Islet precursor cell (in vitro differentiated cells): Measurements from ENCODE around the gene CUL4A.
"Not testable (repeated sequence)": the region's sequence is repeated elsewhere in the genome, so short reads cannot be mapped to it uniquely, and the experiment has no call there.

ENCODE experiments used
- DNase-seq: peaks from one replicate; pipeline ENCODE4 v3.0.0-alpha.2; 2018

The CUL4A gene

DNA sequence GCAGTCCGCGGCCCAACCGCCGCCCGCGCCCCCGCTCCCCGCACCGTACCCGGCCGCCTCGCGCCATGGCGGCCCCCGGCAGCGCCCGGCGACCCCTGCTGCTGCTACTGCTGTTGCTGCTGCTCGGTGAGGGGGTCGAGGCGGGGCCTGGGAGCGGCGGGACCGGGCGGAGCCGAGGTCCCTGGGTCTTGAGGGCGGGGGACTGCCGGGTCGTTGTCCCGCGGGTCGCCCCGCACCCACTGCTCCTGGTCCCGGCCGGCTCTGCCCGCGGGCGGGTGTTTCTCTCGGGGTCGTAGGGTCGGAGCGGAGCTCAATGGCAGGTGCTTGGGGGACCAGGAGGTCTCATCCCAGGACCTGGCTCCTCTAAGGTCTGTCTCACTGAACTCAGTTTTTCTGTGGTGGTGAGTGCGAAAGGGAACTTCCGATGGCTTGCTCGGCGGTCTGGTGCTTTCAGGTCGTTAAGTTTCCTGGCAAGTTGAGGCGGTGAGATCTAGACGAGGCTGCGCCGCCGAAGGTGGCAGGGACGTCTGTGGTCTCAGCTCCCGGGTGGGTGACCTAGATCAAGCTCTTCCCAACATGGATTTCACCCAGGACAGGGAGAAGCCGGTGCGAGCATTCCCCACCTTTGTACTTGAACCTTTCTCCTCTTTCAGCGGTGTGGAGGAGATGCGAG, 88.1 kb downstream of the CUL4A start:
- no peak for DNase-seq

DNA sequence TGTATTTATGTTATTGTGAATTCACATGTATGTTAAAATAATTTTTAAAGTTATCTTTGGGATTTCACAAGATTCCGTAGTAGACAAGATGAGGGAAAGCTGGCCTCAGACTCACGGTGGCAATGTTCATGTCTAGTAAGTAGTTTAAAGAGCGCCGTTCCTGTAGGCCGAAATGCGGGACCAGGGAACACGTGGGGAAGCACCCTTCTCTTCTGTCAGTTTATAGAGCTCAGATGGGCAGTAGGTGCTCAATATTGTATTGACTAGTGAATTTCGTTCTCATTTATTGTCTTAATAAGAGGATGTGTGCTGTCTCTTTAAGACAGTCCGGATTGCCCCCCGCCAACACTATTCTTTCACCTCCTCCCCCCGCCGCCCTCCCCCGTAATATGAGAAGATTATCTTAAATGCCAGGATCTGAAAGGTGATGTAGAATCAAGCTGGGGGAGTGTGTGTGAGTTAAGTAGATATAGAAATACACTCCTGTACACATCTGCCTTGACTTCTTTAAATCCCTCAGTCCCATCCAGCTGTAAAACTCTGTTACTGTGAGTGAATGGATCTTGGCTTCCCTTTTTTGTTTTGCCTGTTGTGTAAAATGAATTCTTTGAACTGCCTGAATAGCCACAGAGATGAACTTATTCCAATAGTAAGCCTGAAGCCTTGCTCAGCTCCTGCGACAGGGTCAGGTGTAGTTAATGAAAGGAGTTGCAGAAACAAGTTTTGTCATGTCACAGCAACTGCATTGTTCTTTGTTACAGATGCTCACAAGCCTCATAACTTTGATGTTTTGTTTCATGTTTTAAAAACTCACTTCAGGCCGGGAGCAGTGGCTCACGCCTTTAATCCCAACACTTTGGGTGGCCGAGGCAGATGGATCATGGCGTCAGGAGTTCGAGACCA, 88.9 kb downstream of the CUL4A start:
- no peak for DNase-seq

DNA sequence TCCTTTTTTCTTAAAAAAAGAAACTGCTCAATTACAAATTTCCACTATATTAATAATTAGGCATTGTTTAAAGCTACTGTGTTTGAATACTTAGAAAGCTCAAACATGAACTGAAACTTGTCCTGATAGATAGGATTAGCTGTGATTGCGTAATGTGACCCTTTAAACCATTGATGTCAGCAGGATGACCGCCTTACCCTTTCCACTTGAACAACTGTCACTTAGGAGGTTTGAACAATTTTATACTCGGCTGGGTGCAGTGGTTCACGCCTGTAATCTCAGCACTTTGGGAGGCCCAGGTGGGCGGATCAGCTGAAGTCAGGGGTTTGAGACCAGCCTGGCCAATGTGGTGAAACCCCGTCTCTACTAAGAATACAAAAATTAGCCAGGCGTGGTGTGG, 90.5 kb downstream of the CUL4A start:
- DNase-seq = no peak

DNA sequence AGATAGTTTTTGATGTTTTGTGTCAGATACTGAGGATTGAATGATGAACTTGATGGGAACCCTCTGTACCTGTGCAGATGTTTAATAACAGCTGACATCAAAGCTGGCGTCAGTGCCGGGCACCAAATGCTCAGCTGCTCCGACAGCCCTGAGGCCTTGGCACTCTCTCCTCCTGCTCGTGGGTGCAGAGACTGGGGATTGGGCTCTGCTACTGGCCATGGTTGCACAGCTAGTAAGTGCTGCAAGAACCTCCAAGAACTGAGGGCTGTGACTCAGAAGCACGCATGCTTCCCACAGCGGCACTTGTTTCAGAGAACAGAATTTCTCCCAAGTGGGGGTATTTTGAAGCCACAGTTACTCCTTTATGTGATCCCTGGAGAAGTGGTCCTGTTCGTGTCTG, 93.6 kb downstream of the CUL4A start:
- DNase-seq = no peak

DNA sequence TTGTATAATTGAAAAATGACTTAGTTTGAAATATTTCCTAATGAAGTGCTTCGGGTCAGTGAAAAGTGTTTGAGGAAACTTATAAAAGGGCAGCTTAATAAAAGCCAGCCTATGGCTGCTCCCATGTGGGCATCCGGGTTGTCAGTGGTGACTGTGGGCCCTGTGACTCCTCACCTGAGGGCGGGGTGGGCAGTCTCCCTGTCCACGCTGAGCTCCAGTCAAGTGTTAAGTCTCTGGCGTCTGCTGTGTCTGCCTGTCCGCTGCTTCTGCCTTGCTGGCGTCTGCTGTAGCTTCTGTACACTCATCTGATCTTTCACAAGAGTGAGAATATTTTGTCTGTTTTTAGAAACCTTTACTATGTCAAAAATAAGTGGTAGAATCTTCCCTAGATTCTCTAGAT, 94.7 kb downstream of the CUL4A start:
- DNase-seq = no peak

DNA sequence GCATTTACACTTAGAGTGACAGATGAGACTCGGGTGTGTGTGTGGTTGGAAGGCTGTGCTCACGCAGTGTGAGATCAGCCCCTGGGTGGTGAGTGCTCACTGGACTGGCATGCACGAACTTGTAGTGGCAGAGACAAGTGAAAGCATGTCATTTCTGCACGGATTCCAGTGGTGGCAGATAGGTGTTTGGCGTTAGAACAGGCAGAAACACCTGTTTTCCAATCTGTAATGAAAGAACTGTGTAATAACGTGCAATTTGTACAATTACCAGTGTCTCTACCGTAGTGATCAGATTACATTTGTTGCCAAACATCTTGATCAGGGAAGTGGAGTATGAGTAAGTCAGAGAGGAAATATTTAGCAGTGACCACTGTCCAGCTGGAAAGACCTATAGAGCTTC, 95.8 kb downstream of the CUL4A start:
- DNase-seq = no peak

DNA sequence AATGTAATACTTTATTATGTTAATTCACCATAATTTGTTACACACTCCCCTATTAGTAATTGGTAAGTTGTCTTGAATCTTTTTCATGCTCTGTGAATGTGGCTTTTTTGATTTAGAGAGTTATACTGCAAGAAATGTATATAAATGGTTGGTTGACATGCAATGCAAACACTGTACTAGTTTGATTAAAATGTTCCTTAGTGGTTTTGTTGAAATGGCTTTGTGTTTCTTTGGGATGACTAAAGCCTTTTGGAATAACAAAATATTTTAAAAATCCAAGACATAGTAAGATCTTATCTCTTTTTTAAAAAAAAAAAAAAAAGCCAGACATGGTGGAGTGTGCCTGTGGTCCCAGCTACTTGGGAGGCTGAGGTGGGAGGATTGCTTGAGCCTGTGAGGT, 98.1 kb downstream of the CUL4A start:
- no peak for DNase-seq

DNA sequence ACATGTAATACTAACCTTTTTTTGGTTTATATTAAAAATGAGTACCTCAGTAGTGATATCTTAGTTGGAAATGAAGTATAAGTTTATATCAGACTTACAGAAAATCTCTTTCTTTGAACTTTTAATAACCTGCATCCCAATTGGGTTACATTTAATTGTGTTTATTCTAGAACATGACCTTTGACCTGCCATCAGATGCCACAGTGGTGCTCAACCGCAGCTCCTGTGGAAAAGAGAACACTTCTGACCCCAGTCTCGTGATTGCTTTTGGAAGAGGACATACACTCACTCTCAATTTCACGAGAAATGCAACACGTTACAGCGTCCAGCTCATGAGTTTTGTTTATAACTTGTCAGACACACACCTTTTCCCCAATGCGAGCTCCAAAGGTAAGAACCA, 100.1 kb downstream of the CUL4A start:
- no peak for DNase-seq

DNA sequence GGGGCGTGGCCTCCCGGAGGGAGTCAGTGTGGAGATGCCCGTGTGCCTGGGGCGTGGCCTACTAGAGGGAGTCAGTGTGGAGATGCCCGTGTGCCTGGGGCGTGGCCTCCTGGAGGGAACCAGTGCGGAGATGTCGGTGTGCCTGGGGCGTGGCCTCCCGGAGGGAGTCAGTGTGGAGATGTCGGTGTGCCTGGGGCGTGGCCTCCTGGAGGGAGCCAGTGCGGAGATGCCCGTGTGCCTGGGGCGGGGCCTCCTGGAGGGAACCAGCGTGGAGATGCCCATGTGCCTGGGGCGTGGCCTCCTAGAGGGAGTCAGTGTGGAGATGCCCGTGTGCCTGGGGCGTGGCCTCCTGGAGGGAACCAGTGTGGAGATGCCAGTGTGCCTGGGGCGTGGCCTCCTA, 104.7 kb downstream of the CUL4A start:
- DNase-seq = not testable (repeated sequence)

DNA sequence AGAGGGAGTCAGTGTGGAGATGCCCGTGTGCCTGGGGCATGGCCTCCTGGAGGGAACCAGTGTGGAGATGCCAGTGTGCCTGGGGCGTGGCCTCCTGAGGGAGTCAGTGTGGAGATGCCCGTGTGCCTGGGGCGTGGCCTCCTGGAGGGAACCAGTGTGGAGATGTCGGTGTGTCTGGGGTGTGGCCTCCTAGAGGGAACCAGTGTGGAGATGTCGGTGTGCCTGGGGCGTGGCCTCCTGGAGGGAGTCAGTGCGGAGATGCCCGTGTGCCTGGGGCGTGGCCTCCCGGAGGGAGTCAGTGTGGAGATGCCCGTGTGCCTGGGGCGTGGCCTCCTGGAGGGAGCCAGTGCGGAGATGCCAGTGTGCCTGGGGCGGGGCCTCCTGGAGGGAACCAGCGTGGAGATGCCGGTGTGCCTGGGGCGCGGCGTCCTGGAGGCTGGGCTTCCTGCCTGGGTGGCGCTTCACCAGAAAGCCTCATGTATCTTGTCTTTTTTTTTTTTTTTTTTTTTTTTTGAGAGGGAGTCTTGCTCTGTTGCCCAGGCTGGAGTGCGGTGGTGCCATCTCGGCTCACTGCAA, 105.6 kb downstream of the CUL4A start:
- DNase-seq = not testable (repeated sequence)

DNA sequence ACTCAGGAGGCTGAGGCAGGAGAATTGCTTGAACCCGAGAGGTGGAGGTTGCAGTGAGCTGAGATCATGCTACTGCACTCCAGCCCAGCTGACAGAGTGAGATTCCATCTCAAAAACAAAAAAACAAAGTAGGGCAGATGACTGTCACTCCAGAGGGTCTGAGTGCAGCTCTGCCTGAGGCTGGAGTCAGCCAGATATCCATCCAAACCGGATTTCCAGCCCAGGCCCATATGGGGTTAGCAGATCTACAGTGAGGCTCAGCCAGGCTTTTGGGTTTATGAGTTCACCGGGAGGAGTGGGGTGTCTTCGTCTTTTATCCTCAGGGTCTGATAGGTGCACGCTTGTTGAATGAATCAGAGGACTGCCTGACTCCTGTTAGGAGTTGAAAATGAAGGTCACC, 106.6 kb downstream of the CUL4A start:
- peak; percentile 66 for DNase-seq
